GM12878 (cell line): ENCODE results near the gene MFSD6.
"Not testable (repeated sequence)": the region's sequence is repeated elsewhere in the genome, so short reads cannot be mapped to it uniquely, and the experiment has no call there.

Experiments used
- CHD4 ChIP-seq: fragments of 200-600 bp; sonication (generic); IDR thresholded peaks from 2 replicates; pipeline ENCODE4 v1.6.1; 2016; ENCODE audit warnings: mild to moderate bottlenecking
- EZH2 ChIP-seq: IDR thresholded peaks from 2 replicates; pipeline ENCODE4 v1.6.1; 2012; ENCODE audit warnings: low read depth, mild to moderate bottlenecking, control low read depth, inconsistent platforms, low read length, borderline replicate concordance; ENCODE audit not compliant: control insufficient read depth
- MEF2A ChIP-seq: IDR thresholded peaks from 2 replicates; pipeline ENCODE4 v1.6.1; 2011; ENCODE audit warnings: low read depth, mild to moderate bottlenecking, low read length, moderate library complexity; ENCODE audit not compliant: insufficient read depth
- NKRF ChIP-seq: fragments of 450-650 bp; conservative IDR thresholded peaks from 2 replicates; pipeline ENCODE4 v1.6.1; 2017; ENCODE audit warnings: mild to moderate bottlenecking, moderate library complexity
- POLR2A ChIP-seq: IDR thresholded peaks from 2 replicates; pipeline ENCODE4 v1.6.1; 2011; ENCODE audit warnings: low read depth, mild to moderate bottlenecking, low read length
- POLR2AphosphoS5 ChIP-seq: IDR thresholded peaks from 2 replicates; pipeline ENCODE4 v1.6.1; 2011; ENCODE audit warnings: mild to moderate bottlenecking, low read length, inconsistent platforms
- TAF1 ChIP-seq: IDR thresholded peaks from 2 replicates; pipeline ENCODE4 v1.6.1; 2011; ENCODE audit warnings: mild to moderate bottlenecking, low read depth, low read length, borderline replicate concordance
- TCF12 ChIP-seq: IDR thresholded peaks from 2 replicates; pipeline ENCODE4 v1.6.1; 2011; ENCODE audit warnings: low read depth, mild to moderate bottlenecking, low read length
- USF2 ChIP-seq: IDR thresholded peaks from 2 replicates; pipeline ENCODE4 v1.6.1; 2011; ENCODE audit warnings: low read depth, low read length, improper control_type of control experiment, borderline replicate concordance
- ZBTB11 ChIP-seq: fragments of 450-650 bp; formaldehyde crosslinking; IDR thresholded peaks from 2 replicates; pipeline ENCODE4 v1.5.0; 2022; ENCODE audit warnings: mild to moderate bottlenecking, missing genetic modification characterization
- ZNF274 ChIP-seq: IDR thresholded peaks from one replicate; pipeline ENCODE4 v1.8.0; 2011; ENCODE audit not compliant: insufficient read length, insufficient read depth
- TF ChIP-seq, protein P1 (sequence below): IDR thresholded peaks from 2 replicates; pipeline ENCODE4 v1.6.1; 2012; ENCODE audit warnings: low read depth, low read length, improper control_type of control experiment
- TF ChIP-seq, protein P2 (sequence below), 3 experiments: IDR thresholded peaks in 2 of 3; conservative IDR thresholded peaks in 1 of 3; 2 replicates each; pipeline ENCODE4 v1.5.1; 2011; ENCODE audit warnings: low read depth in 3 of 3, low read length in 3 of 3, mild to moderate bottlenecking in 3 of 3, control low read depth in 2 of 3, moderate library complexity in 2 of 3, inconsistent platforms in 1 of 3, mixed read lengths in 1 of 3; ENCODE audit not compliant: control insufficient read depth in 2 of 3, insufficient read depth in 1 of 3; ENCODE audit errors: extremely low read depth in 1 of 3
- TF ChIP-seq, protein P3 (sequence below): fragments of 450-650 bp; IDR thresholded peaks from 2 replicates; pipeline ENCODE4 v1.6.1; 2018; ENCODE audit warnings: borderline replicate concordance, mild to moderate bottlenecking; ENCODE audit not compliant: partially characterized antibody

DNA sequence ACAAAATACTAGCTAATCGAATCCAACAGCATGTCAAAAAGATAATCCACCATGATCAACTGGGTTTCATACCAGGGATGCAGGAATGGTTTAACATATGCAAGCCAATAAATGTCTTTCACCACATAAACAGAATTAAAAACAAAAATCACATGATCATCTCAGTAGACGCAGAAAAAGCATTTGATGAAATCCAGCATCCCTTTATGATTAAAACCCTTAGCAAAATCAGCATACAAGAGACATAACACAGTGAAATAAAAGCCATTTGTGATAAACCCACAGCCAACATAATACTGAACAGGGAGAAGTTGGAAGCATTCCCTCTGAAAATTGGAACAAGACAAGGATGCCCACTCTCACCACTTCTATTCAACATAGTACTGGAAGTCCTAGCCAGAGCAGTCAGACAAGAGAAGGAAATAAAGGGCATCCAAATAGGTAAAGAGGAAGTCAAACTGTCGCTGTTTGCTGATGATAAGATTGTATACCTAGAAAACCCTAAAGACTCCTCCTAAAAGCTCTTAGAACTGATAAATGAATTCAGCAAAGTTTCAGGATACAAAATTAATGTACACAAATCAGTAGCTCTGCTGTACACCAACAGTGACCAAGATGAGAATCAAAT lies 86.6 kb downstream of the MFSD6 start:
- TF ChIP-seq ZBTB11 (CRISPR knock-in tag); CHD4; EZH2; MEF2A; USF2; TCF12; ZNF274; POLR2A; TAF1; POLR2AphosphoS5; NKRF: not testable (repeated sequence)
- TF ChIP-seq, protein P1, sequence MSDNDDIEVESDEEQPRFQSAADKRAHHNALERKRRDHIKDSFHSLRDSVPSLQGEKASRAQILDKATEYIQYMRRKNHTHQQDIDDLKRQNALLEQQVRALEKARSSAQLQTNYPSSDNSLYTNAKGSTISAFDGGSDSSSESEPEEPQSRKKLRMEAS, result not testable (repeated sequence)
- TF ChIP-seq, protein P2, sequence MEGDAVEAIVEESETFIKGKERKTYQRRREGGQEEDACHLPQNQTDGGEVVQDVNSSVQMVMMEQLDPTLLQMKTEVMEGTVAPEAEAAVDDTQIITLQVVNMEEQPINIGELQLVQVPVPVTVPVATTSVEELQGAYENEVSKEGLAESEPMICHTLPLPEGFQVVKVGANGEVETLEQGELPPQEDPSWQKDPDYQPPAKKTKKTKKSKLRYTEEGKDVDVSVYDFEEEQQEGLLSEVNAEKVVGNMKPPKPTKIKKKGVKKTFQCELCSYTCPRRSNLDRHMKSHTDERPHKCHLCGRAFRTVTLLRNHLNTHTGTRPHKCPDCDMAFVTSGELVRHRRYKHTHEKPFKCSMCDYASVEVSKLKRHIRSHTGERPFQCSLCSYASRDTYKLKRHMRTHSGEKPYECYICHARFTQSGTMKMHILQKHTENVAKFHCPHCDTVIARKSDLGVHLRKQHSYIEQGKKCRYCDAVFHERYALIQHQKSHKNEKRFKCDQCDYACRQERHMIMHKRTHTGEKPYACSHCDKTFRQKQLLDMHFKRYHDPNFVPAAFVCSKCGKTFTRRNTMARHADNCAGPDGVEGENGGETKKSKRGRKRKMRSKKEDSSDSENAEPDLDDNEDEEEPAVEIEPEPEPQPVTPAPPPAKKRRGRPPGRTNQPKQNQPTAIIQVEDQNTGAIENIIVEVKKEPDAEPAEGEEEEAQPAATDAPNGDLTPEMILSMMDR (IDR thresholded peaks at IDR 0.05 in 2 of 3, conservative IDR thresholded peaks at IDR 0.05 in 1 of 3; ENCODE audit: control insufficient read depth in 2 of 3, extremely low read depth in 1 of 3, insufficient read depth in 1 of 3, low read depth in 3 of 3, low read length in 3 of 3), result not testable (repeated sequence)
- TF ChIP-seq, protein P3, sequence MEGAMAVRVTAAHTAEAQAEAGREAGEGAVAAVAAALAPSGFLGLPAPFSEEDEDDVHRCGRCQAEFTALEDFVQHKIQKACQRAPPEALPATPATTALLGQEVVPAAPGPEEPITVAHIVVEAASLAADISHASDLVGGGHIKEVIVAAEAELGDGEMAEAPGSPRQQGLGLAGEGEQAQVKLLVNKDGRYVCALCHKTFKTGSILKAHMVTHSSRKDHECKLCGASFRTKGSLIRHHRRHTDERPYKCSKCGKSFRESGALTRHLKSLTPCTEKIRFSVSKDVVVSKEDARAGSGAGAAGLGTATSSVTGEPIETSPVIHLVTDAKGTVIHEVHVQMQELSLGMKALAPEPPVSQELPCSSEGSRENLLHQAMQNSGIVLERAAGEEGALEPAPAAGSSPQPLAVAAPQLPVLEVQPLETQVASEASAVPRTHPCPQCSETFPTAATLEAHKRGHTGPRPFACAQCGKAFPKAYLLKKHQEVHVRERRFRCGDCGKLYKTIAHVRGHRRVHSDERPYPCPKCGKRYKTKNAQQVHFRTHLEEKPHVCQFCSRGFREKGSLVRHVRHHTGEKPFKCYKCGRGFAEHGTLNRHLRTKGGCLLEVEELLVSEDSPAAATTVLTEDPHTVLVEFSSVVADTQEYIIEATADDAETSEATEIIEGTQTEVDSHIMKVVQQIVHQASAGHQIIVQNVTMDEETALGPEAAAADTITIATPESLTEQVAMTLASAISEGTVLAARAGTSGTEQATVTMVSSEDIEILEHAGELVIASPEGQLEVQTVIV, result not testable (repeated sequence)
